T-helper 1 cell treated with Interleukin-12 subunit alpha and Interleukin-12 subunit beta and Interleukin-4 antibody, amounts not matched to agents 30 ng/mL and 1 ng/mL, for 36 hours (primary cell): ENCODE measurements around the gene PPP2R5D. TPM values are rescaled to one million over a fixed set of nuclear protein-coding genes. Genes with fewer than 3 reads are reported as not detected.

Experiments used
- intact Hi-C: fragments of 100-400 bp; cut with micrococcal nuclease; formaldehyde crosslinking; loops from one replicate; pipeline ENCODE4 v1.15.1; 2024
- total RNA-seq: library from RNA; stranded (reverse); gene quantifications from 2 replicates; pipeline ENCODE4 v1.2.3, GENCODE V29; 2022

Gene PPP2R5D
- total RNA-seq, 1 donor from 2014 or later, result 59.4 TPM

DNA sequence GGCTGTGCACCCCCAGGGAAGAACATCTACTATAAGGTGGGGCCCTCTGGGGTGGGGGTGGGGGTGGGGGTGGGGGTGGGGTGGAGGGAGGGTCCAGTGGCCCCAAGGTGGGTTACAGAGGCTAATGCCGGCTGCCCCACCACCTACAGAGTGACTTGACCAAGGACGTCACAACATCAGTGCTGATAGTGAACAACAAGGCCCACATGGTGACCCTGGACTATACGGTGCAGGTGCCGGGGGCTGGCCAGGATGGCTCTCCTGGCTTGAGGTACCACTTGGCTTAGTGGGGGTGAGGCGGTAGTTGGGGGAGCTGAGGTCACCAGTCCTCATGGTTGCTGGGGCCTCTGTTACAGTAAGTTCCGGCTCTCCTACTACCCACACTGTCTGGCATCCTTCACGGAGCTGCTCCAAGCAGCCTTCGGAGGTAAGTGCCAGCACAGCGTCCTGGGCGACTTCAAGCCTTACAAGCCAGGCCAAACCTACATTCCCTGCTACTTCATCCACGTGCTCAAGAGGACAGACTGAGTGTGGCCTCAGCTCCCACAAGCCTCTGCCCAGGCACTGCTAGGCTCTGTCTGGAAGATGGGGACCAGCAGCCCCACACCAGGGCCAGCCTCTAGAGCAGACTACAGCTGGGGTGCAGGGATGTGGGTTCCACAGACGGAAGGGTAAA, 21.1 kb upstream of the PPP2R5D start:
- intact Hi-C loops, result loop anchor here (2.0 kb wide), 1 partner anchor 31 kb away; no protein-coding TSS in a partner anchor

DNA sequence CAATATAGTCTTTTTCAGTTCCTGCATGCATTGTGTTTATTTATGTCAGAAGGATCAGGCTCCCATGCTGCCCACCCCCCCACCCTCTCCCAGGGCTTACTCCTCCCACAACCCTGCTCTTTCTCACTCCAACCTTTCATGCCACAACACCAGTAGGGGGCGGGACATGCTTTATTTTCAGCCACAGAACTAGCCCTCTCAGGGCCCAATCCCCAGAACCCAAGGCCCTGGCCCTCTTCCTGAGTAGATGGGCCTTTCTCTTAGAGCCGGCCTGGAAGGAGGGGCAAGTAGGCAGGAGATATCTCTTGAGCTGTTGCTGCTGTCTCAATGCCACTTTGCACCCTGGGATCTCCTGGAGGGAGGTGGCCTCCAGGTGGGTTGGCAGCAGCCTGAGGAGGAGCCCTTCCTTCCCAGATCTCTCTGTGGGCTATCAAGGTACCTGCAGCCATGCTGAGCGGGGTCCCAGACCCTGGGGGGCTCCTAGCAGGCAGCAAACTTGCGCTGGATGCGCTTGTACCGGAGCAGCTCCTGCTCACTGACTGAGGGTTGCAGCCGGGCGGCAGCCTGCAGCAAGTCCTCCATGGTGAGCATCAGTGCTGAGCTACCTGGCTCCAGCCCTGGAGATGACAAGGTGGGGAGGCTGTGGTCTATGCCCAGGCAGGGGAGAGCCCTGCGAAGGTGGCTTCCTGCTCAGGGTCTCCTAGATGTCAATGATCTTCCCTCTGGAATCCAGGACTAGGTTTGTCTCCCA, 20.3 kb upstream of the PPP2R5D start:
- intact Hi-C loops, result loop anchor here (1.0 to 2.0 kb wide), 2 partner anchors 31 to 179 kb away; no protein-coding TSS in a partner anchor

DNA sequence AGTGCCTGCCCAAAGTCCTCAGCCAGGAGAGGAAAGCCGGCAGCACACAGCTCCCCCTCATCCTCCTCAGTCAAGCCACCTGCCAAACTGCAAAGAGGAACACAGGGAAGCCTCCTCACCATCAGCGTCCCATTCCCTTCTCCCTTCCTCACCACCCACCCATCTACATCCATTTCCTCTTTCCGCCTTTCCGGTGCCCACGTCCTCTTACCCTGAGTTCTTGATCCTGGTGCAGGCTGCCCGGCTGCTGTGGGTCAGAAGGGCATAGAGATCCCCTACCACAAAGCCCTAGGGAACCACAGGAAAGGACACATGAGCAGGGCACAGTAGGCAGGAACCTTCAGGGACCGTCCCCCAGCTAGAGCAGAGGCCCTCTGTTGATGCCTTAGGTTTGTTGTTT, 17.8 kb upstream of the PPP2R5D start:
- intact Hi-C loops, result no loop called here

DNA sequence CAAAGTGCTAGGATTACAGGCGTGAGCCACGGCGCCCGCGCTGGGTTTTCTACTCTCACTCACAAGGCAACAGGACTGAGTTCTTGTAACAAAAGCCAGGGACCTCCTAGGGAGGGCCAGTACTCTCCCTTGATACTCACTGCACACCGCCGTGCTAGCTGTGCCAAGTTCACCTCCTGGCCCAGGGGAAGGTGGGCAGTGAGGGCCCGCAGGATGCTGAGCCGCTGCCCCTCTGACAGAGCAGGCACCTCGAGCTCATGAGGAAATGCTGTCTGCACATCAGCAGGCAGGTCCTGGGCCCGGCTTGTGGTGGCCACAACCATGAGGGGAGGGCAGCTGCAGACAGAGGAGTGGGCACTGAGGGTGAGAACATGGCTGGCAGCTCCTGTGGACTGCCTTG, 17.1 kb upstream of the PPP2R5D start:
- intact Hi-C loops, result no loop called here

DNA sequence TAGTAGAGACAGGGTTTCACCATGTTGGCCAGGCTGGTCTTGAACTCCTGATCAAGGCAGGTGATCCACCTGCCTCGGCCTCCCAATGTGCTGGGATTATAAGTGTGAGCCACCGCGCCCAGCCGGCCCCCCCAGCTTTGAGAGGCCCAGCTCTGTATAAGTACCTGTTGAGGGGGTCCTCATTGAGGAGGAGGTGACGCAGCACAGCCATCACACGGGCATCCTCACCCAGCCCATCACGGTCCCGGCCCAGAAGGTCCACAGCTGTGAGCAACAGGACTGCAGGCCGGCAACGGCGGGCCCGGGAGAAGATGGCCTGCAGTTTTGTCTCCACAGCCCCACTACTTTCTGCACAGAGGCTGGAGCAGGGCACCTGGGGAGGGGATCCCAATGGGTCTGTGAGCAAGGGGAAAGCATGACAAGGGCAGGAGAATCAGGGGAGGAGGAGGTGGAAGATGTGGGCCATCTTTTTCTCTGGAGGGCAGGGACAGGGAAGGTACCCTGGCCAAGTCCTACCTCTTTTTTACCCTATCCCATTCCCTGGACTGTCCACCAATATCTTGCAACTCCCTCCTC, 16.2 kb upstream of the PPP2R5D start:
- intact Hi-C loops, result no loop called here

DNA sequence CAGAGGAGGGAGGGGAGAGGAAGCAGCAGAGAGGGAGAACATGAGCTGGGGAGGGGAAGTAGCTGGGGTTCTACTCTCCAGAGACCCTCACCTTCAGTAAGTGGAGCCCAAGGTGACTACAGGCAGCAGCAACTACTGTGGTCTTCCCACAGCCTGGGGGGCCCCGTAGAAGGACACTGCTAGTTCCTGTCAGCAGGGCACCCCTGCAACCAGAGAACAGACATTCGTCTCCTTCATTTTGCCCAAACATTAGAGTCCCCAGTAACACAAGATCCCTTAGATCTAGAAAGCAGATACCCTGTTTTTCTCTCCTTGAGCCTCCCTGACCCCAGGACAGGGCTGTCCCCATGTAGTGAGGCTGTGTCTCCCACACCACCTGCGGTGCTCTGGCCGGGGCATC, 15.6 kb upstream of the PPP2R5D start:
- intact Hi-C loops, result no loop called here

DNA sequence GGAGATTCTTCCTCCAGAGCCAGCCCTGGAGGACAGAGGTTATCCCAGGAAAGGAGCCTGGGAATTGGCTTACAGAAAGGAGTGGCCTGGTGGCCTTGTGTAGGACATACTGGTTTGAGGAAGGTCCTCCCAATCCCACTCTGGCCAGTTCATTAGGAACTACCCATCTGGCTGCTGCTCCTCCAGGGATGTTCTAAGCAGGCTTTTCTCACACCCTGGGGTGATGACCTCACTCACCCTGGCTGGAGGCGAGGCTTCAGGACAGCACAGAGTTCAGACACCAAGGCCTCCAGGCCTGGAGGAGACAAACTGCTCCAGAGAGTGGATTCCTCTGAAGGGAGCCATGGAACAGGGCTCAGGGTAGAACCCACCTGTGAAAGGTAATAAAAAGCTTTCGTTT, 14.9 kb upstream of the PPP2R5D start:
- intact Hi-C loops, result no loop called here

DNA sequence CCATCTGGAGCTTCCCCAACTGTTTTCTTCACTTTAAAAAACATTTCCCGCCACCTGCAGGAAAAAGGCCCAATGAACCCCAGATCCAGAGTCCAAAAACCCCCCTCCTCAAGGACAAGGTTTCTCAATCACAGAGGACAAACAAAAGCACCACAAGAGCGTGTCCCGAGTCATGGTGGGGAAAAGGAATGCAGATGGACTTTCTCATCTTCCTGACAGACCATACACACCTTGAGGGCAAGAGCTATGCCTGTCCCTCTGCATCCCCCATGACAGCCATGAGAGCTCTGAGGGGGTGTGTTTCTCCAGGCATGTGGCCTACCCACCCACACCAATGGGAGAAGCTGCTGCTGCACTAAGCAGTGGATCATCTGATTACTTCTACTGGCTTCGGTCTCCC, 14.4 kb upstream of the PPP2R5D start:
- intact Hi-C loops, result no loop called here

DNA sequence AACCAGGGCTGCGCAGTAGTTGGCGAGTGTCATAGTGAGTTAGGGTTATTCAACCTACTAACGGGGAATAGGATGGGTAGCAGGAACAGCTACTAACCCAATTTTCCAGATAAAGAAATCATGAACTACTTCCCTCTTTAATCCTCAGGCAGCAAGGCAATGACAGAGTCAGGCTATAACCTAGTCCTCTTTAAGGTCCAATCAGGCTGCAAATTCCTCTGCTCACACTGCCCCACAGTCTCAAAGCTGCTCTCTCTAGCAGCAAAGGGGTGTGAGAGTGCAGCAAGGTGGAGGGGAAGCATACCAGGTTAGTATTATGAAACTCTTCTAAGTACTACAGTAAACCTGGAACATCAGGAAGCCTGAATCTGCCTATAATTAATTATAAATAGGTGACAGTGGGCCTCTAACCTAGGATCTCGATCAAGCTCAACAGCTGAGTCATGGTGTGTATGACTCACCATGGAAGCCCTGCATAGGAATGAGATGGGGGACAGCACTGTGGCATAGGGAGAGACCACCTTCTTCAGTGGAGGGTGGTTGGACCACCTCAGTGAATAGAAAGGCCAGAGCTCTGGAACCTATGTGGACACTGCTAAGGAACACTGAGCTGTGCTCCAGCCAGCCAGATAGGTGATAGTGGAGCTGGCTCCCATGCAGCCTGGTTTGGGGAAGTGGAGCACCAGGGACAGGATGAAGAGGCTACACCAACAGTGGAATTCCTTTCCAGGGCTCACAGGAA, 13.3 kb upstream of the PPP2R5D start:
- intact Hi-C loops, result no loop called here

DNA sequence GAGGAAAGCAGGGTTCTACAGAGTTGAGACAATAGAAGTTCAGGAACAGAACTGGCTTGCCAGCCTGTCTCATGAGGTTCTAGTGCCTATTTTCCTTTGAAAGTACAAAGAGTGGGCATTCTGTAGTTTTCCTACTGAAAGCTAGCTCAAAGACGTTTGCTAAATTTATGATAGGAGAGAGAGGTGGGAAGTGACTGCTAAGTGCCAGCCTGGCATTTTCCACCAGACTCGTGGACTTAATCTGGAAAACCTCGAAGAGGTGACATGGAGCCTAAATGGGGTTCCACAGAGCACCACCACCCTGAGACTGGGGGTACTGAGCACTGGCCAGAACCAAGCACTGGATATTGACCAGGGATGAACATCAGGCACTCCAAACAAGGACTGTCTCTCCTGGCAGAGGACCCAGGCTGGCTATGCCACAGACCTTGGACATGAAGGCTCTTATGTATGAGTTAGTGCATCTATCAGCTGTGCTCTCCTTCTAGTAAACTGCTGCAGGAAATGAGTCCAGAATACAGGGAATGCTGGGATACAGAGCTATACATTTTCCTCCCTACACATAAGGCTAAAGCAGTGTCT, 12.5 kb upstream of the PPP2R5D start:
- intact Hi-C loops, result no loop called here

DNA sequence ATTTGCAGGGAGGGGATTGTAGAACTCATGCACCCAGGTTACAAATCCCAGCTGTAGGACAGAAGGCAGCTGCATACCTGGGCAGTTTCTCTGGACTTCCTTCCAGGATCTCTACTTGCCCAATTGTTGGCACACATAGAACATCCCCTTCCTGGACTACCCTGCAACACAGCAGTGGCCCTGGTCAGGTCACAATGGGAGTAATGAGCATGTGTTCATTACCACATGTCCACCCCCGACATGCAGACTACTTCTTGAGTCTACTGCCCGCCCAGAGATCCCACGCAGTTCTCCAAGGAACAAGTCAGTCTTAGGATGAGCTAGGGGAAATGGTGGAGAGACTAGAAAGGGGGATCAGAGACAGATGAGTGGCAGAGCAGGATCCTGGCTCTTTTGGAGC, 10.4 kb upstream of the PPP2R5D start:
- intact Hi-C loops, result no loop called here

DNA sequence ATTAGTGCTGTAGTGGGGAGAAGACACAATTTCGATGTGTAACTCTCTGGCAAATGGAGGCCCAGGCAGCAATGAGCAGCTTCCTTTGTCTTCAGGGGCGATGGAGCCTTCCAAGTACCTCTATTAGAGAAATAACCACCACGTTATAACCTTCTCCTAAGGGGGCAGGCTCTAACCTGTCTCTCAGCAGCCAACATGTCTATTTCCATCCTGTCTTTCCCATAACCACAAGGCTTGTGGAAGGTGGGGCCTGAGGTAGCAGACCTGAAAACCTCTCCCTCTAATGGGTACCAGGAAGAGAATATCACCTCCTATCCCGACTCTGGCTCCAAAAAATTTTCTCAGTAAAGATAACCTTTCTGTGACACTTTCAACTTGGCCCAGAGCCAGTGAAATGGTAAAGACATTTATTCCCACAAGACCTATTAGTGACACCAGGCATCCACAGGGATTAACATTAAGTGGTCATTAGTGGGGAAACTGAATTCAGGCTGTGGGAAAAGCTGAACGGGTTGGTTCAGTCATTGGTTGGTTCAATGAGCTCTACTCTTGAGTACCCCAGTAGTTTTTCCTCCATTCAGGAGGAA, 9.4 kb upstream of the PPP2R5D start:
- intact Hi-C loops, result loop anchor here (5.0 kb wide), 2 partner anchors 193 to 392 kb away; partner anchors contain the start of genes BICRAL and ZNF318

DNA sequence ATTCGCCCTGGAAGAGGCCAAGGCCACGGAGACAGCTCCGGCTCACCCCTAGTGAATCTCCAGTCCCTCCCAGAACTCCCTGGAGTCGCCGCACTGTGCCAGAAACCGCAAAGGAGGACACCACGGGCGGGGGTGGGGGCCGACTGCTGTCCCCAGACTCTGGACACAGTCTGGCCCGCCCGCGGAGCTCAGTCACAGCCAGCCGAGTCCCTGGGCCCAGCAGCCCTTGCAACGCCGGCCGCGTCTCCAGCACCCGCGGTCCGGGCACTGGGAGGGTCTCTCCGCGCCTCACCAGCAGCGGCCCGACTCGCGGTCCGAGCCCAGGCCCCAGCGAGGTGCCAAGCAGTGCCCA, 5.9 kb upstream of the PPP2R5D start:
- intact Hi-C loops, result loop anchor here (2.0 to 5.0 kb wide), 3 partner anchors 196 to 389 kb away; partner anchors contain the start of genes BICRAL, DNPH1 and ZNF318

DNA sequence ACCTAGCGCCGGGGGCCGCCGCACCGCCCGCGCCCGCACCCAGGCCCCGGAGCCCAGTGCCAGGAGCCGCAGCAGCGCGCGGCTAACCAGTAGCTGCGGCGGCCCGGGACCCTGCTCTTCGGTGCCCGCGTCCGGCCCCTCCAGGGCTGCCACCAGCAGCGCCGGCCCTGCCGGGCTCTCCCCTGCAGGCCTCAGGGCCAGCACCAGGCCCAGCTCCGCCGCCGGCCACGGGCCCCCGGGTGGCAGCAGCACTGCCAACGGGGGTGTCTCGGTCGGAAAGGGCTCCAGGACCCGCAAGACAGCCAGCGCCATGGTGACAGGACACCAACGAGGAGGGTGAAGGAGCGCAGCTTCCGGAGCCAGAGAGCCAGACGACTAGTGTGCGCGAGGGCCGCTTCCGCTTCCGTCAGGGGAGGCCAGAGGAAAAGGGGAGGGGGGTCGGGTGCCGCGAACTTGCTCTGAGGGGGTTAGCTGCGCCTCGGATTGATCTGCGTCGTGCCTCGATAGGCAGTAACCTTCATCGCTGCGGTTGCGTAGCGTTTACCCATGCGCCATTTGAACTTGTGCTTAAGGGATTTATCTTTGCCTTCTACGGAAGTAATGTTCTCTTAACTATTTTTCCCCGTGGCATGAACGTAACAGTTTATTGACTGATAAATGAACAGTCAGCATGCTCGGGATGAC, 5.4 kb upstream of the PPP2R5D start, which contains the start of gene PEX6:
TSS of gene PEX6 (minus strand) at position 343 of the 684 bp plus-strand sequence. CDS start at position 312, 31 bp downstream.
- intact Hi-C loops, result loop anchor here (1.0 to 5.0 kb wide), 10 partner anchors 35 to 592 kb away; partner anchors contain the start of genes BICRAL, CNPY3, CUL7 and DNPH1

DNA sequence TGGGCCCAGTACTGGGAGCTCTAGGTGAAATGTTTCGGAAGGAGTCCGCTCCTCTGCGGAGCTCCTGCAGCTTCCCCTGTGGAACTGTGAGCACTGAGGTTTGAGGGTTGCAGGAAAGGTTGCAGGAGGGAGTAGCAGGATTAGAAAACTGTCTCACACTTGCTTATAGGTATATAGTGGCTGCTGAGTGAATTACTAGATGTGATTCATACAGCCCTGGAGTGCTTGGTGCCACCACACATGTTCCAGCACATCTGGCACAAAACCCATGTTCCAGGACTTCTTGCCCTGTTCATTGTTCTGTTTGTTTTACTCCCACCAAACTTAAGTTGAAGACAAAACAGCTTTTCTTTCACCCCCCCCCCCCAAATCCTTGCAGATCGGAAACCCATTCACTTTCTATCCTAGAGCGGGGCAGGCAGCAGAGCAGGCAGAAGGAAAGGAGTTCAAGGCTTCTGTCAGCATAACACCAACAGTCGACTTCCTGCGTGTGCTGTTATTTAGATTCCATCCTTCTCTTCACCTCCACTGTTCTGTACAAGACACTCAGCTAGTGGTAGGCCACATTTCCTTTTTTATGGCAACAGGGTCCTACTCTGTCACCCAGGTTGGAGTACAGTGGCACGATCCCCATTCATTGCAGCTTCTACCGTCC, 4.7 kb upstream of the PPP2R5D start:
- intact Hi-C loops, result loop anchor here (1.0 to 5.0 kb wide), 11 partner anchors 35 to 592 kb away; partner anchors contain the start of genes BICRAL, CNPY3, CUL7 and DNPH1

DNA sequence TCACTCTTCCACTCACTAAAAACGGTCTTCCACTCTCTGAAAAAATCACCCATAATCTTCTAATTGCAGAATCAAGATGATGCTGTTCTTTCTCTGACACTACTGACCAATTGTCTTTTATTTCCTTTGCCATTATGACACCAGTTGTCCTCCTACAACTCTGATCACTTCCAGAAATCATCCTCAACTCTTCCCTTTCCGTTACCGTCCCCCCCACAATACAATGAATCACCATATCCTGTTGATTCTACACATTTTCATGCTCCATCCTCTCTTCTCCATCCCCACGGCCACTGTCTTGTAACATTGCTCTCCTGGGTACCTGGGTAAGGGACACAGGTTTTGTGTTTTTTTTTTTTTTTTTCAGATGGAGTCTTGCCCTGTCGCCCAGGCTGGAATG, 2.5 kb upstream of the PPP2R5D start:
- intact Hi-C loops, result loop anchor here (5.0 kb wide), 1 partner anchor 420 kb away; the partner anchor contains the start of gene UBR2

DNA sequence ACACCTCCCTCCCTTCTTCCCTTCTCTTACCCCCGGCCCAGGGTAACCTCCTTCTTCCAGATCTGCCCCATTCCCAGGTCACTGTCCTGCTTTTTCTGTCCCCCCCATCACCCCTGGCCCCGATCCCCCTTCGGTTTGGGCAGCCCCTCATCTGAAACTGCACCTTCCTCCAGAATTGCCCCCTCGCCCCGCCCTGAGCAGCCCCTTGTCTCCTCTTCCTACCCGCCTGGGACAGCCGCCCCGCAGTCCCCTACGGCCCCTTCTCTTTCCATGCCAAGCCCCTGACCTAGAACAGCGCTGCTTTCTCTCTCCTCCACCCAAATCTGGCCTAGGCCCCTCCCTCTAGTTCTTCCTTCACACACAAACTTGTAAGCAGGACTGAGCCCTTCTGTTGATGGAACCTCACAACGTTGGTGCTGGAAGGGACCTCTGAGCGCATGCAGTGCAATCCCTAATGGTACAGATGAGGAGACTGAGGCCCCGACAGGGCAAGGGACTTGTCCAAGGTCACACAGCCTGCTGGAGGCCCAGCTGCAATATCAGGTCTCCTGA, 630 bp downstream of the PPP2R5D start:
- intact Hi-C loops, result loop anchor here (1.0 to 5.0 kb wide), 12 partner anchors 29 to 532 kb away; partner anchors contain the start of genes ABCC10, CNPY3, CUL7 and KLC4

DNA sequence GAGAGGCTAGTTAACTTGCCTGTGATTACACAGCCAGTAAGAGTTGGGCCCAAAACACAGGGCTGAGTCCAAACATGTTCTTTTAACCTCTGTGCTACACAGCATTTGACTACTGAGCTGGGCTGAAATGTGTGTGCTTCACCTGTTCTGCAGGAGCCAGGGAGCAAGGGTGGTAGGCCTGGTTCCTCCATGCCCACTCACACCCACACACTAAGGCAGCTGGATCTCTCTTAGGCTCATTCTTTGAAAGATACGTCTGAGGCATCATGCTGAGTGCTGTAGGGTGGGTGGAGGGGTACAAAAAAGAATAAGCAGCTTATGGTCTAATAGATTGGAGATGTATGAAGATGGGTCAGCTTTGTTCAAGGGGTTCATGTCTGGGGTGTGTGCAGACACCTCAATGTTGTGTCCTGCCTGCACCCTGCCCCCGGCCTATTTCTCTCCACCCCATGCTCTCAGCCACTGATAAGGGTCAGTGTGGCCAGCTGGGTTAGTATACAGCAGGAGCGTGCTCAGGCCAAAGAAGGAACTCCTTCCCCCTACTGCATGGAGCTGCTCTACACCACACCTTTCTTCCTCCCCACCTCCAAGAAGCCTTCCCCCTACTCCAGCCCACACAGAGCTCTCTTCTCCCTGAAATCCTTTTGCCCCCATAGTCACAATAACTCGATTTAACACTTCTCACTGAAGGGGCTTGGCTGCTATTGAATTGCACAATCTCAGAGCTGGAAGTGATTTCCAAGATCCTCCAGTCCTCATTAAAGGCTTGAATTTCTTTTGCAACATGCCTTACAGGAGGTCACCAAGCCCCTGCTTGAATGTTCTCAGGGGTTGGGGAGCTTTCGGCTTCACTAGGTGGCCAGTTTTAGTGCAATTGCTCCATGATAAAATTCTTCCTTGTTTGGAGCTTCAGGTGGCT, 3.4 kb downstream of the PPP2R5D start:
- intact Hi-C loops, result no loop called here
